Measurements from ENCODE around the gene SEC23B. TPM values are rescaled to one million over a fixed set of nuclear protein-coding genes. Genes with fewer than 3 reads are reported as not detected.
A peak's percentile ranks its signal among the peaks of the same experiment; 100 is the strongest.

Gene SEC23B
- total and polyA plus RNA-seq, 2 of the 8 experiments (the other 6 are each of a cell fraction or from before 2014, with no cell fraction given): 53.3 to 62.8 TPM

- Histone ChIP-seq H4K5ac (ENCODE audit: insufficient read length, low read depth, low read length) (no peak overlapping the region), H3K4me1 (replicated peaks in 1 of 4; ENCODE audit: control insufficient read depth in 3 of 4, insufficient read depth in 4 of 4, low read length in 3 of 4) (peaks cover 3 to 13% (median 4%) of the 10 kb centered on the region in 4 experiments; a peak in 5 of 7 replicates), H3K27me3 (replicated peaks in 1 of 4; ENCODE audit: control insufficient read depth in 3 of 4, extremely low read depth in 1 of 4, insufficient read depth in 3 of 4, low read length in 3 of 4) (no peaks in the 10 kb centered on the region; a peak in 1 of 7 replicates), H3K9me3 (ENCODE audit: insufficient read depth in 2 of 2, low read depth in 1 of 2, low read length in 1 of 2) (no peaks in the 10 kb centered on the region), H3K79me1 (ENCODE audit: low read depth, low read length) (no peaks in the 10 kb centered on the region; the same call in 1 of the 2 replicates), H3K27ac (ENCODE audit: low read depth, low read length) (no peak overlapping the region), H2AFZ (ENCODE audit: low read length) (0 out of 2 replicates have a peak overlapping the region, but pooled peaks have one; percentile 47), H3K23me2 (ENCODE audit: low read depth, low read length) (peaks cover 3% of the 10 kb centered on the region; the same call in 1 of the 2 replicates), H2AK5ac (ENCODE audit: low read depth, low read length) (no peak overlapping the region), H3K79me2 (ENCODE audit: control insufficient read depth in 1 of 2, insufficient read depth in 2 of 2, low read length in 2 of 2) (peaks cover 0 to 32% of the 10 kb centered on the region in 2 experiments; a peak in 2 of 4 replicates), H4K91ac (replicated peaks; ENCODE audit: insufficient read length, low read length) (peak overlapping the region; percentile 52), H3K36me3 (ENCODE audit: control insufficient read depth in 2 of 4, insufficient read depth in 4 of 4, low read length in 3 of 4) (no peaks in the 10 kb centered on the region), H3K14ac (ENCODE audit: insufficient read length) (no peak overlapping the region), H2BK12ac (ENCODE audit: low read depth, low read length) (0 out of 2 replicates have a peak overlapping the region, but pooled peaks have one; percentile 42), H3K56ac (replicated peaks; ENCODE audit: insufficient read length, low read depth, low read length) (no peak overlapping the region), H2BK120ac (replicated peaks; ENCODE audit: low read depth, low read length) (no peak overlapping the region), H3K4me3 (ENCODE audit: extremely low read depth in 1 of 4, insufficient read depth in 2 of 4, low read depth in 3 of 4, low read length in 4 of 4) (peak overlapping the region; percentile 57 to 84 (median 73)), H2BK20ac (ENCODE audit: low read length) (no peak overlapping the region), H4K20me1 (replicated peaks in 1 of 2; ENCODE audit: control insufficient read depth in 1 of 2, insufficient read depth in 2 of 2, low read length in 2 of 2) (peaks cover 0 to 2% of the 10 kb centered on the region in 2 experiments), H4K8ac (ENCODE audit: extremely low read depth, insufficient read depth, low read length) (no peak overlapping the region; the same call in 1 of the 2 replicates), H2BK15ac (ENCODE audit: low read length) (no peak overlapping the region), H3K23ac (ENCODE audit: insufficient read length) (no peak overlapping the region), H3K4me2 (ENCODE audit: insufficient read depth in 1 of 2, low read depth in 2 of 2, low read length in 2 of 2) (peak overlapping the region; percentile 66 to 79), H3K9ac (replicated peaks in 1 of 4; ENCODE audit: extremely low read depth in 1 of 4, low read depth in 3 of 4, low read length in 3 of 4) (peak overlapping the region; percentile 39 to 82 (median 75)), H3K18ac (ENCODE audit: extremely low read depth, low read length) (no peak overlapping the region), H3K4ac (replicated peaks; ENCODE audit: insufficient read length, low read depth, low read length) (no peak overlapping the region), H2BK5ac (ENCODE audit: low read depth, low read length) (no peak overlapping the region; the same call in 1 of the 2 replicates)
- WGBS, 2 experiments (ENCODE audit: extremely low coverage in 1 of 2, insufficient coverage in 1 of 2, insufficient read length in 1 of 2, insufficient replicate concordance in 2 of 2, low coverage in 1 of 2, low lambda C conversion rate in 2 of 2, missing lambda C conversion rate in 1 of 2): 10% methylated on average over 18 of the region's 18 CpGs; no CpG with 5 or more reads in 1 of the 2 experiments
- no peak for FAIRE-seq
- ChIA-PET POLR2A (ENCODE audit: partially characterized antibody) (interaction anchor here (0.6 to 1.0 kb wide), 5 partner anchors 9 to 92 kb away, joined by 3 read pairs; partner anchors contain the start of gene RBBP9), CTCF (ENCODE audit: partially characterized antibody) (interaction anchor here (0.7 to 1.5 kb wide), 6 partner anchors 9 to 122 kb away, joined by 3 to 4 read pairs (median 3); no protein-coding TSS in a partner anchor)
- peak in 1 of 2 experiments; percentile 51 for DNase-seq (ENCODE audit: low read depth in 1 of 2, low spot score in 2 of 2)
- TF ChIP-seq GTF2F1 (IDR thresholded peaks at IDR 0.05; ENCODE audit: borderline replicate concordance, low read depth, low read length): no peak
- TF ChIP-seq HDAC2 (IDR thresholded peaks at IDR 0.05; ENCODE audit: borderline replicate concordance in 1 of 2, low read depth in 2 of 2, low read length in 2 of 2): no peak
- no peak for TF ChIP-seq TAF7 (optimal IDR thresholded peaks at IDR 0.05; ENCODE audit: borderline replicate concordance, low read depth, low read length)
- no peak for TF ChIP-seq TBP (IDR thresholded peaks at IDR 0.05; ENCODE audit: low read depth, low read length)
- no peak for TF ChIP-seq MAX (IDR thresholded peaks at IDR 0.05)
- no peak for TF ChIP-seq SP2 (IDR thresholded peaks at IDR 0.05; ENCODE audit: low read length)
- TF ChIP-seq ATF2 (IDR thresholded peaks at IDR 0.05; ENCODE audit: low read length): no peak
- no peak for TF ChIP-seq FOSL1 (IDR thresholded peaks at IDR 0.05; ENCODE audit: insufficient read depth, low read depth, low read length)
- no peak for TF ChIP-seq NRF1 (IDR thresholded peaks at IDR 0.05; ENCODE audit: low read depth, low read length)
- no peak for TF ChIP-seq SP4 (IDR thresholded peaks at IDR 0.05; ENCODE audit: low read length)
- TF ChIP-seq CBX8 (IDR thresholded peaks at IDR 0.05; ENCODE audit: borderline replicate concordance, low read depth, low read length): no peak
These were observed 80.8 kb downstream of the SEC23B start for GRCh38 chr20:18588574-18588933.

Data from H1 (cell line).